CD8-positive, alpha-beta memory T cell (primary cell): ENCODE results near the gene CCS. TPM values are rescaled to one million over a fixed set of nuclear protein-coding genes. Genes with fewer than 3 reads are reported as not detected.

Source experiments
- CTCF ChIA-PET: fragments of 350-600 bp; sonication (Branson Sonifier 250); formaldehyde crosslinking; loops from one replicate; lab custom pipeline; 2021; ENCODE audit warnings: antibody characterized with exemption; lab: Charles Lee
- POLR2A ChIA-PET: fragments of 350-600 bp; sonication (Branson Sonifier 250); formaldehyde crosslinking; loops from one replicate; lab custom pipeline; 2021; ENCODE audit warnings: antibody characterized with exemption; lab: Charles Lee
- DNase-seq, 5 donors: peaks; one replicate each; pipeline versions ENCODE4 v3.0.0 to v3.0.0-alpha.2; 2020 to 2022; ENCODE audit warnings: mixed read lengths in 1 of 5
- H3K27ac ChIP-seq: one replicate; pipeline ENCODE4 v1.7.0; 2013; ENCODE audit warnings: low read depth, mild to moderate bottlenecking, low read length, moderate library complexity
- H3K27me3 ChIP-seq: 2 replicates; pipeline ENCODE4 v1.7.0; 2013; ENCODE audit warnings: low read length, mild to moderate bottlenecking; ENCODE audit not compliant: insufficient read depth, poor library complexity, severe bottlenecking
- H3K36me3 ChIP-seq: 2 replicates; pipeline ENCODE4 v1.7.0; 2013; ENCODE audit warnings: mild to moderate bottlenecking, low read length, moderate library complexity; ENCODE audit not compliant: insufficient read depth
- H3K4me1 ChIP-seq: 2 replicates; pipeline ENCODE4 v1.7.0; 2013; ENCODE audit warnings: mild to moderate bottlenecking, low read length, moderate library complexity; ENCODE audit not compliant: insufficient read depth
- H3K4me3 ChIP-seq: 2 replicates; pipeline ENCODE4 v1.7.0; 2013; ENCODE audit warnings: mild to moderate bottlenecking, low read length
- H3K9me3 ChIP-seq: 2 replicates; pipeline ENCODE4 v1.7.0; 2013; ENCODE audit warnings: mild to moderate bottlenecking, low read length
- H3K27ac Mint-ChIP-seq, 8 donors: one replicate each; pipeline ENCODE4 v1.8.0; 2020 to 2021; ENCODE audit warnings: mixed read lengths in 8 of 8, mild to moderate bottlenecking in 6 of 8, inconsistent platforms in 3 of 8, moderate library complexity in 3 of 8
- H3K27me3 Mint-ChIP-seq, 2 donors: one replicate each; pipeline ENCODE4 v1.8.0; 2020 to 2021; ENCODE audit warnings: mixed read lengths in 2 of 2, mild to moderate bottlenecking in 1 of 2, moderate library complexity in 1 of 2
- H3K36me3 Mint-ChIP-seq, 3 donors: one replicate each; pipeline ENCODE4 v1.8.0; 2020 to 2021; ENCODE audit warnings: mixed read lengths in 3 of 3, inconsistent platforms in 1 of 3, mild to moderate bottlenecking in 1 of 3
- H3K4me1 Mint-ChIP-seq, 3 donors: one replicate each; pipeline ENCODE4 v1.8.0; 2020 to 2021; ENCODE audit warnings: mixed read lengths in 3 of 3, inconsistent platforms in 1 of 3, mild to moderate bottlenecking in 1 of 3
- H3K4me3 Mint-ChIP-seq, 7 donors: one replicate each; pipeline ENCODE4 v1.8.0; 2020 to 2021; ENCODE audit warnings: mixed read lengths in 7 of 7, mild to moderate bottlenecking in 6 of 7, moderate library complexity in 4 of 7, inconsistent platforms in 2 of 7
- H3K9me3 Mint-ChIP-seq, 5 donors: one replicate each; pipeline ENCODE4 v1.8.0; 2020 to 2022; ENCODE audit warnings: mixed read lengths in 5 of 5, mild to moderate bottlenecking in 3 of 5, moderate library complexity in 2 of 5, inconsistent platforms in 1 of 5
- polyA plus RNA-seq: library from polyadenylated mRNA; unstranded; fragments of 300-500 nt; fragmentation: Illumina TruSeq; gene quantifications from one replicate; pipeline ENCODE4 v1.2.3, GENCODE V29; 2021
- total RNA-seq, 2 experiments: library from RNA; stranded (reverse); gene quantifications; one replicate each; pipeline ENCODE4 v1.2.3, GENCODE V29; 2021

The CCS gene
- total and polyA plus RNA-seq, 3 experiments from 2014 or later = 24.1 to 41.1 (median 25.7) TPM

DNA sequence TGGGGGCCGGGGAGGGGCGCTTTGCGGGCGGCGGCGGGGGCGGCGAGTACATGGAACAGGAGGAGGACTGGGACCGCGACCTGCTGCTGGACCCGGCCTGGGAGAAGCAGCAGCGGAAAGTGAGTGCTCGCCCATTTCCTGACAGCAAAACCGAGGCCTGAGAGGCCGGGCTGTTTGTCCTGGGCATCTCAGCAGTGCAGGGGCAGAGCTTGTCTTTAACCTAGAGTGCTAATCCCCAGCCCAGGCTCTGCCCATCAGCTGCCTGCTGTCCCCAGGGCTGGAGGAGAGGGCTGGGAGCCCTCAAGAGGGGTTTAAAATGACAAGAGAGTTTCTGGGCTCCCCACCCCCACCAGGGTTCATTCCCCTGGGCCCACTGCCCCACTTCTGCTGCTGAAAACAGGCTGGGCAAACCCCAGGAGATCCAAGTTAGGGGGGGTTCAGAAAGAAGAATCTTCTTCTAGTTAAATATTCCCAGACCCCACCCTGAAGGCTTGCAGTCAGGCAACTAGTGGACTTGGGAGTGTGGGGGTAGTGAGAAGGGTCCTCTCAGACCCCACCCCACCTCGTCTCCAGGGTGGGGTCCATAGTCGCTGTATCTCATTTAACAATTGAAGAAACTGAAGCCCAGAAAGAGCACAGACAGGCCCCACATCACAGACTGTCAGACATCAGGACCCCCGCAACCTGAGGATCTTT, 45.9 kb upstream of the CCS start:
- peak overlapping the region; percentile 86 to 95 (median 92) for H3K4me3 Mint-ChIP-seq
- H3K4me3 ChIP-seq = no peak overlapping the region
- peak overlapping the region in 4 of 8 donors; percentile 4 to 94 (median 88) for H3K27ac Mint-ChIP-seq
- POLR2A ChIA-PET = interaction anchor here (0.5 to 2.2 kb wide), 6 partner anchors 21 to 1425 kb away, joined by 3 to 17 read pairs (median 9); partner anchors contain the start of genes CTSF, DPP3, FAU and RBM14
- H3K27ac ChIP-seq = no peak overlapping the region
- H3K27me3 Mint-ChIP-seq = peaks cover 0 to 6% of the 10 kb centered on the region in 2 donors
- no peaks in the 10 kb centered on the region for H3K9me3 Mint-ChIP-seq
- CTCF ChIA-PET = interaction anchor here (1.4 to 2.4 kb wide), 5 partner anchors 21 to 132 kb away, joined by 3 to 11 read pairs (median 5); partner anchors contain the start of genes CTSF and RBM4B
- H3K36me3 ChIP-seq = no peaks in the 10 kb centered on the region
- peaks cover 0 to 26% (median 5%) of the 10 kb centered on the region in 3 donors for H3K36me3 Mint-ChIP-seq
- peaks cover 32% of the 10 kb centered on the region for H3K4me1 ChIP-seq
- no peak for DNase-seq
- no peaks in the 10 kb centered on the region for H3K27me3 ChIP-seq
- H3K4me1 Mint-ChIP-seq = peaks cover 30 to 41% (median 38%) of the 10 kb centered on the region in 3 donors
- H3K9me3 ChIP-seq = no peaks in the 10 kb centered on the region

DNA sequence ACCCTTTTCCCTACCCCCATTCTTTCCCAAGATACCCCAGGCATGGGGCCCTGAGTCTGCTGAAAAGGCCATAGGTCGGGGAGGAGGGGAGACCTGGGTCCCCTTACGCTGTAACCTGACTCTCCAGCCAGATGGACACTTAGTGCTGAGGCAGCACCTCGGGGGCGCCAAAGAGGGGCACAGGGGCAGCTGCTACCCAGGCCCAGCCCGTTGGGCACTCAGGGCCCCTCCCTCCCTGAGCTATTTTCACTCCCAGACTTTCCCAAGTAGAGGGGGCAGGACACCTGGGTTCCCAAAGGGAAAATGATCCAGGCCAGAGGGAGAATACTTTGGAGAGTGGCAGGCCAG, 45.3 kb upstream of the CCS start:
- Mint-ChIP-seq H3K4me1 (peaks cover 25 to 36% (median 33%) of the 10 kb centered on the region in 3 donors), H3K27ac (no peak overlapping the region), H3K36me3 (peaks cover 0 to 20% (median 0%) of the 10 kb centered on the region in 3 donors), H3K9me3 (no peaks in the 10 kb centered on the region), H3K27me3 (peaks cover 0 to 6% of the 10 kb centered on the region in 2 donors), H3K4me3 (peak overlapping the region in 5 of 7 donors; percentile 5 to 87 (median 40))
- DNase-seq = no peak
- Histone ChIP-seq H3K27ac (no peak overlapping the region), H3K4me1 (peaks cover 32% of the 10 kb centered on the region), H3K27me3 (no peaks in the 10 kb centered on the region), H3K4me3 (no peak overlapping the region), H3K9me3 (no peaks in the 10 kb centered on the region), H3K36me3 (no peaks in the 10 kb centered on the region)
- POLR2A ChIA-PET = no interaction called here
- CTCF ChIA-PET = no interaction called here

DNA sequence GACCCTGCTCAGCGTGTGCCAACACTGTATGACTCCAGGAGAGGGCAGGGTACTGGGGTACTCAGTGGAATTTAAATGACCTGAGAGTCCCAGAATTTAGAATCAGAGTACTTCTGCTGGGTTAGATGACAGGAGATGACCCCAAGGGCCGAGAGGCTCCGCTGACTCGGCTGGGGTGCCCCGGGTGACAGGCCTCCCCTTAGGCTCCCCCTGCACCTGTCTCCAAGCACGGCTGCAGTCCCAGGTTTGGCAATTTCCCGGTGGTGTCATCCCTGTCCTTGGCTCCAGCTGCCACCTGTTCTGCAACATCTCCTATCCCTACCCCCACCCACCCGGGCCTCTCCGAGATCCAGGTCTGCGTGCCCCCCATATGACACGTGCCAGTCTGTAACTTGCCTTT, 44.9 kb upstream of the CCS start:
- POLR2A ChIA-PET = no interaction called here

DNA sequence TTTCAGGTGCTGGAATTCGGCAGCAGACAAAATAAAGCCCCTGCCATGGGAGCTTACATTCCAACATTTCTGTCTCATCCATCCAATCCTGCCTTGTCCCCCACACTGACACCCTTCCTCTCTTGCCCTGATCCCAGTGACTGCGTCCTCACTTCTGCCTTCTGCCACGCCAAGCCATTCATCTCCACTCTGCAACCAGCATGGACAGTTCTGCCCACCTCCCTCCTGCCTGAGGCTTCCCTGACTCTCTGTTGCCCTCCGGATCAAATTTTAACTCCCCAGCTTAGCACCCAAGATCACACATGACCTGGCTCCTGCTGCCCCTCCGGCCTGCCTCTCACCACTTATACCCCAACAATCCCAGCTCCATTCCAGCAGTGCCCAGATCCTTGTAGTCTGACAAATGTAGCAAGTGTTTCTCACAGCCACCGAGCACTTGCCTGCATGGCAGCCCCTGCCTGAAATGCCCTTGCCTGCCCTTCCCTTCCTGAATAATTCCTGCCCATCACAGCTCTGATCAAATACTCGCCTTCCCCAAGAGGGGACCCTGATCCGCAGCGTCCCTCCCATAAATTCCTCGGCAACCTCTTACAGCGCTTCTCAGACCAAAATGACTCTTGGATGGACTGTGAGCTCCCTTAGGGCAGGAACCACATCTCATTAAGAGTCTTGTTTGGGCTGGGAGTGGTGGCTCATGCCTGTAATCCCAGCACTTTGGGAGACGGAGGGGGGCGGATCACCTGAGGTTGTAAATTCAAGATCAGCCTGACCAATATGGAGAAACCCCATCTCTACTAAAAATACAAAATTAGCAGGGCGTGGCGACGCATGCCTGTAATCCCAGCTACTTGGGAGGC, 44.0 kb upstream of the CCS start:
- H3K4me1 Mint-ChIP-seq = peaks cover 12 to 22% (median 20%) of the 10 kb centered on the region in 3 donors
- Histone ChIP-seq H3K4me3 (no peak overlapping the region), H3K27ac (no peak overlapping the region), H3K27me3 (no peaks in the 10 kb centered on the region), H3K36me3 (no peaks in the 10 kb centered on the region), H3K9me3 (no peaks in the 10 kb centered on the region), H3K4me1 (peaks cover 18% of the 10 kb centered on the region)
- peak overlapping the region in 4 of 7 donors; percentile 32 to 87 (median 51) for H3K4me3 Mint-ChIP-seq
- DNase-seq = no peak
- ChIA-PET CTCF (interaction anchor here (0.5 kb wide), 1 partner anchor 111 kb away, joined by 4 read pairs; no protein-coding TSS in a partner anchor), POLR2A (no interaction called here)
- H3K27ac Mint-ChIP-seq = peak overlapping the region in 6 of 8 donors; percentile 5 to 85 (median 24)
- peaks cover 0 to 8% (median 0%) of the 10 kb centered on the region in 3 donors for H3K36me3 Mint-ChIP-seq
- H3K9me3 Mint-ChIP-seq = no peaks in the 10 kb centered on the region
- H3K27me3 Mint-ChIP-seq = peaks cover 0 to 6% of the 10 kb centered on the region in 2 donors

More for the DNA sequence above, 44.9 kb upstream of the CCS start:
- no peaks in the 10 kb centered on the region for H3K9me3 Mint-ChIP-seq
- Histone ChIP-seq H3K27me3 (no peaks in the 10 kb centered on the region), H3K9me3 (no peaks in the 10 kb centered on the region), H3K4me3 (no peak overlapping the region), H3K4me1 (peaks cover 28% of the 10 kb centered on the region), H3K36me3 (no peaks in the 10 kb centered on the region), H3K27ac (no peak overlapping the region)
- peak overlapping the region in 5 of 7 donors; percentile 5 to 87 (median 41) for H3K4me3 Mint-ChIP-seq
- DNase-seq = no peak
- H3K27me3 Mint-ChIP-seq = peaks cover 0 to 6% of the 10 kb centered on the region in 2 donors
- peaks cover 0 to 16% (median 0%) of the 10 kb centered on the region in 3 donors for H3K36me3 Mint-ChIP-seq
- peaks cover 22 to 32% (median 29%) of the 10 kb centered on the region in 3 donors for H3K4me1 Mint-ChIP-seq
- H3K27ac Mint-ChIP-seq = peak overlapping the region in 3 of 8 donors; percentile 11 to 65 (median 26)
- CTCF ChIA-PET = no interaction called here

DNA sequence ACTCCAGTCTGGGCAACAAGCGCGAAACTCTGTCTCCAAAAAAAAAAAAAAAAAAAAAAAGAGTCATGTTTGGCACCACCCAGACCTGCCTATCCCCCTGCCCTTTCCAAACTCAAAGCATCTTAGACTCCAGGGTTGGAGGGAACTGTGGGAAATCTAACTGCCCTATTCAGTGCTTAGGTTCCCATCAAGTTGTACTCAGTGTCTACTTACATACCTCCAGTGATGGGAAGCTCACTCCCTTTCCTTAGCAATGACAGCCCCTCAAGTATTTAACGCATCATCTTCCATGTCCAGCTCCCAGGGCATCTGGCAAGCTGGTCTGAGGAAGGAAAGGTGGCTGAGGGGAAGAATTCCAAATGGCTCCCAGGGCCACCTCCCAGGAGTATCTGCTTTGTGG, 43.3 kb upstream of the CCS start:
- no peaks in the 10 kb centered on the region for H3K9me3 ChIP-seq
- ChIA-PET CTCF (no interaction called here), POLR2A (no interaction called here)

DNA sequence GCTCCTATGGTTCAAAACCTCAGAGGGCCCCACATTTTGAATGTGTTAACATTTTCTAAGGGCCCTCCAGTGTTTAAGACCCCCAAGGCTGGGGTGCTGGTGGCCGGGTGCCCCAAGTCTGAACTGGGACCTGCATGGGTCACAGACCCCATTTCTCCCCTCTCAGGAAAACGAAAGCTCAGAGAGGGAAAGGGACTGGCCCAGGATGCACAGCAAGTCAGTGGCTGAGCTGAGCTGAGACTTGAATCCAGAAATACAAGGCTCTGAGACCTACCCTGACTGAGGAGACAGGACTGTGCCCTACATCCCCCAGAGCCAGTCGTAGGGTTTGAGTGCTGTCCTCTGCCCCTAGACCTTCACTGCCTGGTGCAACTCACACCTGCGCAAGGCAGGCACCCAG, 42.1 kb upstream of the CCS start:
- peaks cover 0 to 4% (median 0%) of the 10 kb centered on the region in 3 donors for H3K36me3 Mint-ChIP-seq
- peaks cover 3% of the 10 kb centered on the region for H3K4me1 ChIP-seq
- H3K4me1 Mint-ChIP-seq = peaks cover 3 to 8% (median 7%) of the 10 kb centered on the region in 3 donors
- H3K27me3 ChIP-seq = no peaks in the 10 kb centered on the region
- ChIA-PET CTCF (no interaction called here), POLR2A (no interaction called here)
- DNase-seq = no peak
- H3K27ac Mint-ChIP-seq = no peak overlapping the region
- no peak overlapping the region for H3K27ac ChIP-seq
- H3K9me3 Mint-ChIP-seq = no peaks in the 10 kb centered on the region
- H3K4me3 ChIP-seq = no peak overlapping the region
- H3K4me3 Mint-ChIP-seq = no peak overlapping the region
- H3K36me3 ChIP-seq = no peaks in the 10 kb centered on the region
- peaks cover 5 to 8% of the 10 kb centered on the region in 2 donors for H3K27me3 Mint-ChIP-seq
- H3K9me3 ChIP-seq = no peaks in the 10 kb centered on the region

More for the DNA sequence above, 43.3 kb upstream of the CCS start:
- no peaks in the 10 kb centered on the region for H3K27me3 ChIP-seq
- H3K27ac Mint-ChIP-seq = no peak overlapping the region
- H3K4me1 Mint-ChIP-seq = peaks cover 8 to 16% (median 13%) of the 10 kb centered on the region in 3 donors
- no peak for DNase-seq
- H3K4me3 ChIP-seq = no peak overlapping the region
- H3K4me3 Mint-ChIP-seq = peak overlapping the region in 1 of 7 donors; percentile 74
- H3K27me3 Mint-ChIP-seq = peaks cover 0 to 6% of the 10 kb centered on the region in 2 donors
- no peaks in the 10 kb centered on the region for H3K9me3 Mint-ChIP-seq
- no peak overlapping the region for H3K27ac ChIP-seq
- H3K36me3 Mint-ChIP-seq = peaks cover 0 to 8% (median 0%) of the 10 kb centered on the region in 3 donors
- no peaks in the 10 kb centered on the region for H3K36me3 ChIP-seq
- peaks cover 12% of the 10 kb centered on the region for H3K4me1 ChIP-seq

DNA sequence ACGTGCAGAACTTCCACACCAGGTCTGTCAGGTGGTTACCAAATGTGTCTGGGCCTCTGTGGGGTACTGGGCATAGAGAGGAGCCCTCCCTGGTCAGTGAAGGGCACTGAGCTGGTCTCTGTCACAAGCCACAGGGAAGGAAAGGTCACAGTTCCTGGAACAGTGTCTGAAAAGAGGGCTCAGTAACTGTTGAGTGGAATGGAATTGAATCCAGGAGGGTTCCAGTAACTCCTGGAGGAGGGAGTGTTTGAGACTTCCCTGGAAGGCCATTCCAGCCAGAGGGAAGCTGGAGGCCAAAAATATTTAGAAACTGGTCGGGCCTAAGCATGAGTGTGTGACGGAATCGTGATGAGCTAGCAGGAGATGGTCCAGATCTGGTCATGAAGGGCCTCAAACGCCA, 38.4 kb upstream of the CCS start:
- H3K36me3 ChIP-seq = no peaks in the 10 kb centered on the region
- no peak overlapping the region for H3K27ac ChIP-seq
- H3K4me1 ChIP-seq = peaks cover 5% of the 10 kb centered on the region
- H3K27me3 Mint-ChIP-seq = peaks cover 6 to 16% of the 10 kb centered on the region in 2 donors
- no peaks in the 10 kb centered on the region for H3K27me3 ChIP-seq
- DNase-seq = no peak
- H3K9me3 ChIP-seq = no peaks in the 10 kb centered on the region
- peaks cover 0 to 6% (median 1%) of the 10 kb centered on the region in 3 donors for H3K4me1 Mint-ChIP-seq
- ChIA-PET CTCF (interaction anchor here (1.6 kb wide), 1 partner anchor 40 kb away, joined by 3 read pairs; no protein-coding TSS in a partner anchor), POLR2A (no interaction called here)
- no peak overlapping the region for H3K4me3 ChIP-seq
- peaks cover 0 to 1% (median 0%) of the 10 kb centered on the region in 3 donors for H3K36me3 Mint-ChIP-seq
- no peak overlapping the region for H3K4me3 Mint-ChIP-seq
- no peaks in the 10 kb centered on the region for H3K9me3 Mint-ChIP-seq
- no peak overlapping the region for H3K27ac Mint-ChIP-seq
